Smooth muscle cell (in vitro differentiated cells): ENCODE results near the gene CASP8. TPM values are rescaled to one million over a fixed set of nuclear protein-coding genes. Genes with fewer than 3 reads are reported as not detected.
"Not testable (repeated sequence)": the region's sequence is repeated elsewhere in the genome, so short reads cannot be mapped to it uniquely, and the experiment has no call there.

ENCODE experiments used
- DNase-seq: peaks from one replicate; lab custom pipeline; 2025; ENCODE audit not compliant: unreplicated experiment; lab: John Stamatoyannopoulos, UW
- H2AFZ ChIP-seq: fragments of 200-600 bp; sonication (generic); 2 replicates; pipeline ENCODE4 v1.6.0; 2016; ENCODE audit warnings: antibody characterized with exemption, low read depth, mild to moderate bottlenecking
- H3F3A ChIP-seq: fragments of 200-600 bp; sonication (generic); 2 replicates; pipeline ENCODE4 v1.6.0; 2017; ENCODE audit warnings: antibody characterized with exemption, low read depth
- H3K27ac ChIP-seq: fragments of 200-600 bp; sonication (generic); 2 replicates; pipeline ENCODE4 v1.5.1; 2016; ENCODE audit warnings: low read depth, mild to moderate bottlenecking
- H3K27me3 ChIP-seq: fragments of 200-600 bp; sonication (generic); 2 replicates; pipeline ENCODE4 v1.6.1; 2016; ENCODE audit warnings: low read depth, mild to moderate bottlenecking
- H3K36me3 ChIP-seq: fragments of 200-600 bp; sonication (generic); 2 replicates; pipeline ENCODE4 v1.5.1; 2016; ENCODE audit warnings: low read depth
- H3K4me1 ChIP-seq: fragments of 200-600 bp; sonication (generic); 2 replicates; pipeline ENCODE4 v1.5.1; 2016; ENCODE audit warnings: low read depth
- H3K4me2 ChIP-seq: fragments of 200-600 bp; sonication (generic); 2 replicates; pipeline ENCODE4 v1.6.0; 2016; ENCODE audit warnings: mild to moderate bottlenecking
- H3K4me3 ChIP-seq: fragments of 200-600 bp; sonication (generic); 2 replicates; pipeline ENCODE4 v1.5.1; 2016; ENCODE audit warnings: mild to moderate bottlenecking
- H3K79me2 ChIP-seq: fragments of 200-600 bp; sonication (generic); 2 replicates; pipeline ENCODE4 v1.6.0; 2016; ENCODE audit warnings: low read depth, mild to moderate bottlenecking
- H3K9ac ChIP-seq: fragments of 200-600 bp; sonication (generic); 2 replicates; pipeline ENCODE4 v1.6.0; 2016; ENCODE audit warnings: low read depth
- H3K9me3 ChIP-seq: fragments of 200-600 bp; sonication (generic); replicated peaks from 2 replicates; pipeline ENCODE4 v1.5.1; 2016; ENCODE audit warnings: low read depth
- H4K20me1 ChIP-seq: fragments of 200-600 bp; sonication (generic); 2 replicates; pipeline ENCODE4 v1.6.0; 2016; ENCODE audit warnings: low read depth
- WGBS: methylation state at CpG from one replicate; pipeline ENCODE4 v1.1.7; 2016; ENCODE audit warnings: low lambda C conversion rate; 5-methylcytosine and 5-hydroxymethylcytosine counted together
- polyA plus RNA-seq: library from polyadenylated mRNA; unstranded; fragments of >200 nt; fragmentation: Nextera tagmentation; extraction: Ambion mirVana; gene quantifications from 2 replicates; pipeline ENCODE4 v1.2.1, GENCODE V29; 2016
- total RNA-seq: library from RNA; depleted of rRNA; stranded (reverse); fragments of >200 nt; gene quantifications from 2 replicates; pipeline ENCODE4 v1.2.3, GENCODE V29; 2014
- TF ChIP-seq, protein P1 (sequence below): fragments of 200-600 bp; sonication (generic); IDR thresholded peaks from 2 replicates; pipeline ENCODE4 v1.5.1; 2017; ENCODE audit warnings: borderline replicate concordance, mild to moderate bottlenecking, antibody characterized with exemption; ENCODE audit not compliant: insufficient read depth, poor library complexity, severe bottlenecking

The CASP8 gene
- total and polyA plus RNA-seq, 2 experiments from 2014 or later = 5.7 to 12.9 TPM

DNA sequence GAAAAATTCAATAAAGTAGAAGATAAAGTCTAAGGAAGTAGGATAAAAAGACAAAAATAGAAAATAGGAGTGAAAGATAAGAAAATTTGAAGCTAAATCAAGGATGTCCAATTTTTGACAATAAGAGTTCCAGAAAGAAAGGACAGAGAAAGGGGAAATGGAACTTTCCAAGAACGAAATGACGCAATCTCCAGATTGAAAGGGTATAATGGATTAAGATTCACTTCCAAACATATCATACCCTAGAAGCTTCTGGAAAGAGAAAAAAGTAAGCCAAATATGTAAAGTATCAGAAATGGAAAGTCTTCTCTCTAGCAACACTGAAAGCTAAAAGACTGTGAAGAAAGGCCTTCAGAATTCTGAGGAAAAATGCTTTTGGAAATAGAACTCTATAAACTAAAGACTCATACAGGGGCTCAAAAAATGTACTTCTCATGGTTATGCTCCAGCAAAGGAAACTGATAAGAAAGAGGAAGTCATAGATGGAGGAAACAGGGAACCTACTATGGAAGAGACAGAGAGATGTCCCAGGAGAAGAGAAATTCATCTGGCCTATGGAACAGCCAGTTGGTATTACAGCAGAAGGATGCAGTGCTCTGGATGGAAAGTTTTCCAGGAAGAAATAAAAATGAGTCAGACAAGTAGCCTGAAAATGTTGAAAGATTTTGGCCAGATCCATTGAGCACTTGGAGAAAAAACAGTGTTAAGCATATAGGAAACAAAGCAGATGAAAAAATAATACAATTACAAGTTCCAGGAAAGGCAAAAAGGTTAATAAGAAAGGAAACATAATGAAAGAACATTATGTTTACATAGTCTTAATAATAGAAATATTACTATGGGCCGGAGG, 20.1 kb downstream of the CASP8 start:
- Histone ChIP-seq H3K9me3 (no peaks in the 10 kb centered on the region), H3K79me2 (no peaks in the 10 kb centered on the region), H4K20me1 (no peaks in the 10 kb centered on the region), H2AFZ (no peak overlapping the region), H3K4me3 (no peak overlapping the region), H3K27me3 (no peaks in the 10 kb centered on the region), H3K4me2 (no peak overlapping the region), H3F3A (no peaks in the 10 kb centered on the region), H3K36me3 (no peaks in the 10 kb centered on the region), H3K27ac (no peak overlapping the region), H3K9ac (no peak overlapping the region), H3K4me1 (no peaks in the 10 kb centered on the region)
- no peak for DNase-seq
- WGBS = 100% methylated on average over 3 of the region's 3 CpGs
- TF ChIP-seq, protein P1, sequence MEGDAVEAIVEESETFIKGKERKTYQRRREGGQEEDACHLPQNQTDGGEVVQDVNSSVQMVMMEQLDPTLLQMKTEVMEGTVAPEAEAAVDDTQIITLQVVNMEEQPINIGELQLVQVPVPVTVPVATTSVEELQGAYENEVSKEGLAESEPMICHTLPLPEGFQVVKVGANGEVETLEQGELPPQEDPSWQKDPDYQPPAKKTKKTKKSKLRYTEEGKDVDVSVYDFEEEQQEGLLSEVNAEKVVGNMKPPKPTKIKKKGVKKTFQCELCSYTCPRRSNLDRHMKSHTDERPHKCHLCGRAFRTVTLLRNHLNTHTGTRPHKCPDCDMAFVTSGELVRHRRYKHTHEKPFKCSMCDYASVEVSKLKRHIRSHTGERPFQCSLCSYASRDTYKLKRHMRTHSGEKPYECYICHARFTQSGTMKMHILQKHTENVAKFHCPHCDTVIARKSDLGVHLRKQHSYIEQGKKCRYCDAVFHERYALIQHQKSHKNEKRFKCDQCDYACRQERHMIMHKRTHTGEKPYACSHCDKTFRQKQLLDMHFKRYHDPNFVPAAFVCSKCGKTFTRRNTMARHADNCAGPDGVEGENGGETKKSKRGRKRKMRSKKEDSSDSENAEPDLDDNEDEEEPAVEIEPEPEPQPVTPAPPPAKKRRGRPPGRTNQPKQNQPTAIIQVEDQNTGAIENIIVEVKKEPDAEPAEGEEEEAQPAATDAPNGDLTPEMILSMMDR = no peak

DNA sequence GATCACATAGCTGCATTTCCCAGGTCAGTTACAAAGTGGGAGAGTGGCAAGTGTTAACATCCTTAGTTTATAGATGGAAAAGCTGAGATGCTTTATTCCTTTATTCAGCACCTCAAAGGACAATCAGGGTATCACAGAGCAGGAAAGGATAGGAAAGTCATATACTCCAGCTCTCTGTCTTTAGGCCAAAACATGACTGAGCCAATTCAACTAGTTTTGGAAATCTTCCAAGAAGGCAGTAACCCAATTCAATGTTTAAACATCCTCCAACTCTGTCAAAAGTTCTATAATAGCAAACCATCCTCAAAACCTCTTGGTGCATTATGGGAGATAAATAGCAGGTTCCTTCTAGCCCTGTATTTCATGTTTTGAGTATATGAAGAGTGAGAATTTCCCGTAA, 25.2 kb downstream of the CASP8 start:
- TF ChIP-seq, protein P1 = no peak
- Histone ChIP-seq H3F3A (no peaks in the 10 kb centered on the region), H3K4me1 (no peaks in the 10 kb centered on the region), H3K36me3 (no peaks in the 10 kb centered on the region), H4K20me1 (no peaks in the 10 kb centered on the region), H3K4me3 (no peak overlapping the region), H3K79me2 (no peaks in the 10 kb centered on the region), H3K4me2 (no peak overlapping the region), H3K27ac (no peak overlapping the region), H2AFZ (no peak overlapping the region), H3K9me3 (no peaks in the 10 kb centered on the region), H3K27me3 (no peaks in the 10 kb centered on the region), H3K9ac (no peak overlapping the region)
- DNase-seq = no peak
- WGBS = 93% methylated on average over 1 of the region's 1 CpG

DNA sequence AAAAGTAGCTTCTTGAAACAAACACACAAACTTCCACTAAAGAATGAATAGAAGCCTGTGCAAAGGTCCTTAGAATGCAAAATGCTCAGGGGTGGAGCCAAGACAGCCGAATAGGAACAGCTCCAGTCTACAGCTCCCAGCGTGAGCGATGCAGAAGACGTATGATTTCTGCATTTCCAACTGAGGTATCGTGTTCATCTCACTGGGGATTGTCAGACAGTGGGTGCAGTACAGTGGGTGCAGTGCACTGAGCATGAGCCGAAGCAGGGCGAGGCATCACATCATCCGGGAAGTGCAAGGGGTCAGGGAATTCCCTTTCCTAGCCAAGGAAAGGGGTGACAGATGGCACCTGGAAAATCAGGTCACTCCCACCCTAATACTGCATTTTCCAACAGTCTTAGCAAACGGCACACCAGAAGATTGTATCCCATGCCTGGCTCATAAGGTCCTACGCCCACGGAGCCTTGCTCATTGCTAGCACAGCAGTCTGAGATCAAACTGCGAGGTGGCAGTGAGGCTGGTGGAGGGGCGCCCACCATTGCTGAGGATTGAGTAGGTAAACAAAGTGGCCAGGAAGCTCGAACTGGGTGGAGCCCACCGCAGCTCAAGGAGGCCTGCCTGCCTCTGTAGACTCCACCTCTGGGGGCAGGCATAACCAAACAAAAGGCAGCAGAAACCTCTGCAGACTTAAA, 30.3 kb downstream of the CASP8 start:
- WGBS = 97% methylated on average over 15 of the region's 15 CpGs
- not testable (repeated sequence) for H4K20me1 ChIP-seq, H3F3A ChIP-seq

DNA sequence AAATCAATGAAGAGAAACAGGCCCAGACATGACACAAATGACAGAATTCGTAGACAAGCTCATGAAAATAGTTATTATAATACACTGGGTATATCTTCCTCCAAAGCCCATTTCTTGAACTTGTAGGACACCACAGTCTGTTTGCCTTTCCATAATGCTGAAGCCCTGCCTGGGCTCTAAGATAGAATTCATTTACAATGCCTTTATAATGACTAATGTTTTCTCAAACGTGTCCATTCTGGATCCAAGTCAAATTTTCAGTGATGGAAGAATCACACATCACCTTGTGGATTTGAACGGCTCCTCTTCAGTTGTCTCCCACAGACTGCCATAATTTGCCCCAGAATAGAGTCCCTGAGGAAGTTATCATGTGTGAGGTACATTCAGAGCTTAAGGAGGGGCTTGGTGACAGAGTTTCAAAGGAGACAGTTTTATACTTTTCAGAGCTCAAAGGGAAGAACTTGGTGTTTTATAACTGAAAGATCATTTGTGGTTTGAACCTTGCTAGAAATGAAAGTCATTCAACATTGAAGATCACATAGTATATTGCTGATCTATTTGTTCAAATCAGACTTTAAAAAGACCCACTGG, 38.2 kb downstream of the CASP8 start:
- Histone ChIP-seq H3K36me3 (no peaks in the 10 kb centered on the region), H3K9ac (no peak overlapping the region), H3K4me1 (no peaks in the 10 kb centered on the region), H3K4me2 (no peak overlapping the region), H2AFZ (no peak overlapping the region), H3K27ac (no peak overlapping the region), H4K20me1 (no peaks in the 10 kb centered on the region), H3K4me3 (no peak overlapping the region), H3K9me3 (no peaks in the 10 kb centered on the region), H3F3A (no peaks in the 10 kb centered on the region), H3K79me2 (no peaks in the 10 kb centered on the region), H3K27me3 (no peaks in the 10 kb centered on the region)
- WGBS = 63% methylated on average over 3 of the region's 3 CpGs
- TF ChIP-seq, protein P1 = no peak
- DNase-seq = no peak

More for the DNA sequence above, 30.3 kb downstream of the CASP8 start:
- not testable (repeated sequence) for H3K4me1 ChIP-seq, H3K79me2 ChIP-seq, H3K9ac ChIP-seq, H3K27me3 ChIP-seq, H3K4me2 ChIP-seq, H3K9me3 ChIP-seq, DNase-seq, H3K4me3 ChIP-seq, H3K27ac ChIP-seq, H3K36me3 ChIP-seq, H2AFZ ChIP-seq

DNA sequence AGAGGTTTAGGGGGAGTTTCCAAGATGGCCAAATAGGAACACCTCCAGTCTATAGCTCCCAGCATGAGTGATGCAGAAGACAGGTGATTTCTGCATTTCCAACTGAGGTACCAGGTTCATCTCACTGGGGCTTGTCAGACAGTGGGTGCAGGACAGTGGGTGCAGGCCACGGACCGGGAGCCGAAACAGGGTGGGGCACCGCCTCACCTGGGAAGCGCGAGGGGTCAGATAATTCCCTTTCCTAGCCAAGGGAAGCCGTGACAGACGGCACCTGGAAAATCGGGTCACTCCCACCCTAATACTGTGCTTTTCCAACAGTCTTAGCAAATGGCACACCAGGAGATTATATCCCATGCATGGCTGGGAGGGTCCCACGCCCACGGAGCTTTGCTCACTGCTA, 39.6 kb downstream of the CASP8 start:
- H2AFZ ChIP-seq, H3K27ac ChIP-seq, H4K20me1 ChIP-seq, H3K4me3 ChIP-seq, DNase-seq, H3K27me3 ChIP-seq, H3K9me3 ChIP-seq, H3K36me3 ChIP-seq, H3K4me2 ChIP-seq, H3K79me2 ChIP-seq, H3K4me1 ChIP-seq, H3K9ac ChIP-seq, H3F3A ChIP-seq: not testable (repeated sequence)
- 96% methylated on average over 11 of the region's 11 CpGs for WGBS
